ENCODE measurements around the gene THAP8. TPM values are rescaled to one million over a fixed set of nuclear protein-coding genes. Genes with fewer than 3 reads are reported as not detected.

THAP8 gene
- total RNA-seq, 1 experiment from 2014 or later, result 7.3 TPM

GRCh38 chr19:35995048-35995993, 58.8 kb downstream of the THAP8 start, which contains the start of gene SDHAF1:
Gene SDHAF1 (plus strand): TSS chr19:35995188. CDS start chr19:35995275, 87 bp downstream.
- DNase-seq (ENCODE audit: low spot score), result peak; percentile 90

GRCh38 chr19:35993923-35994598, 60.0 kb downstream of the THAP8 start:
- DNase-seq (ENCODE audit: low spot score), result no peak

GRCh38 chr19:35992907-35993765, 60.9 kb downstream of the THAP8 start:
- no peak for DNase-seq (ENCODE audit: low spot score)

- peak; percentile 13 for DNase-seq (ENCODE audit: low spot score)
Observed at GRCh38 chr19:35991731-35992450, 62.2 kb downstream of the THAP8 start.

GRCh38 chr19:35990771-35991730, 63.0 kb downstream of the THAP8 start:
- no peak for DNase-seq (ENCODE audit: low spot score)

- no peak for DNase-seq (ENCODE audit: low spot score)
Observed at GRCh38 chr19:35990156-35990555, 63.9 kb downstream of the THAP8 start.

- no peak for DNase-seq (ENCODE audit: low spot score)
Observed at GRCh38 chr19:35988824-35989223, 65.3 kb downstream of the THAP8 start.

- DNase-seq (ENCODE audit: low spot score), result no peak
Observed at GRCh38 chr19:35987571-35987896, 66.6 kb downstream of the THAP8 start.

GRCh38 chr19:35986664-35987570, 67.2 kb downstream of the THAP8 start:
- DNase-seq (ENCODE audit: low spot score), result peak; percentile 28

- DNase-seq (ENCODE audit: low spot score), result no peak
Observed at GRCh38 chr19:35986111-35986510, 68.0 kb downstream of the THAP8 start.

Other genes starting within 250 kb of the THAP8 start
- gene PRODH2, start 241.4 kb downstream of the THAP8 start, total RNA-seq (2014; rRNA removed; shearing (Covaris generic)), result not detected in 2 replicates
- not detected in 2 replicates for gene NPHS1, start 201.8 kb downstream of the THAP8 start, total RNA-seq (2014; rRNA removed; shearing (Covaris generic))
- 0.62 and 0.83 TPM in 2 replicates for gene KIRREL2, start 197.4 kb downstream of the THAP8 start, total RNA-seq (2014; rRNA removed; shearing (Covaris generic))
- gene APLP1, start 185.7 kb downstream of the THAP8 start, total RNA-seq (2014; rRNA removed; shearing (Covaris generic)), result 39.8 and 52.5 TPM in 2 replicates
- gene NFKBID, start 153.7 kb downstream of the THAP8 start, total RNA-seq (2014; rRNA removed; shearing (Covaris generic)), result 1.7 and 2.3 TPM in 2 replicates
- 0.69 TPM in 1 of 2 replicates, not detected in the other for gene HCST, start 151.8 kb downstream of the THAP8 start, total RNA-seq (2014; rRNA removed; shearing (Covaris generic))
- gene TYROBP, start 146.0 kb downstream of the THAP8 start, total RNA-seq (2014; rRNA removed; shearing (Covaris generic)), result not detected in 2 replicates
- gene LRFN3, start 117.9 kb downstream of the THAP8 start, total RNA-seq (2014; rRNA removed; shearing (Covaris generic)), result 4.6 and 8.2 TPM in 2 replicates
- 20.4 and 24.6 TPM in 2 replicates for gene SDHAF1, start 59.1 kb downstream of the THAP8 start, total RNA-seq (2014; rRNA removed; shearing (Covaris generic))
- gene SYNE4, start 45.5 kb downstream of the THAP8 start, total RNA-seq (2014; rRNA removed; shearing (Covaris generic)), result 0.12 and 0.29 TPM in 2 replicates
- 38.3 and 43.4 TPM in 2 replicates for gene ALKBH6, start 40.1 kb downstream of the THAP8 start, total RNA-seq (2014; rRNA removed; shearing (Covaris generic))
- gene CLIP3, start 21.4 kb downstream of the THAP8 start, total RNA-seq (2014; rRNA removed; shearing (Covaris generic)), result 5.7 and 6.7 TPM in 2 replicates
- 19.5 and 24.5 TPM in 2 replicates for gene WDR62, start 612 bp upstream of the THAP8 start, total RNA-seq (2014; rRNA removed; shearing (Covaris generic))
- not detected in 2 replicates for gene OVOL3, start 56.9 kb upstream of the THAP8 start, total RNA-seq (2014; rRNA removed; shearing (Covaris generic))
- 64.9 and 132 TPM in 2 replicates for gene POLR2I, start 60.6 kb upstream of the THAP8 start, total RNA-seq (2014; rRNA removed; shearing (Covaris generic))
- gene TBCB, start 61.2 kb upstream of the THAP8 start, total RNA-seq (2014; rRNA removed; shearing (Covaris generic)), result 334 and 417 TPM in 2 replicates
- 416 and 483 TPM in 2 replicates for gene CAPNS1, start 85.8 kb upstream of the THAP8 start, total RNA-seq (2014; rRNA removed; shearing (Covaris generic))
- not detected in 2 replicates for gene COX7A1, start 98.2 kb upstream of the THAP8 start, total RNA-seq (2014; rRNA removed; shearing (Covaris generic))
- 3.4 and 4.2 TPM in 2 replicates for gene ZNF565, start 160.4 kb upstream of the THAP8 start, total RNA-seq (2014; rRNA removed; shearing (Covaris generic))
- gene ZNF146, start 160.8 kb upstream of the THAP8 start, total RNA-seq (2014; rRNA removed; shearing (Covaris generic)), result 107 and 136 TPM in 2 replicates